Caco-2 (cell line): ENCODE data around the gene ATP8A2. TPM values are rescaled to one million over a fixed set of nuclear protein-coding genes. Genes with fewer than 3 reads are reported as not detected.

Experiments used
- BruUV-seq: library from RNA; stranded (reverse); fragments of 400-500 nt; replicated peaks from 2 replicates; lab custom pipeline; 2021; lab: Mats Ljungman, UMichigan
- CTCF ChIA-PET: fragments of 300-600 bp; sonication (Branson Sonifier 250); formaldehyde crosslinking; loops from one replicate; lab custom pipeline; 2022; ENCODE audit warnings: antibody characterized with exemption; lab: Charles Lee
- POLR2A ChIA-PET: fragments of 300-600 bp; sonication (Branson Sonifier 250); formaldehyde crosslinking; loops from one replicate; lab custom pipeline; 2022; ENCODE audit warnings: antibody characterized with exemption; lab: Charles Lee
- DNase-seq, 2 experiments: peaks; one replicate each; pipeline versions ENCODE4 v3.0.0 to v3.0.0-alpha.2; 2020 to 2022
- H3K27me3 ChIP-seq: replicated peaks from 2 replicates; pipeline ENCODE4 v1.6.0; 2011; ENCODE audit warnings: low read length; ENCODE audit not compliant: control insufficient read depth, insufficient read depth
- H3K36me3 ChIP-seq: 2 replicates; pipeline ENCODE4 v1.5.1; 2011; ENCODE audit warnings: low read length; ENCODE audit not compliant: control insufficient read depth, insufficient read depth
- H3K4me1 ChIP-seq: fragments of 250-450 bp; sonication (Bioruptor Pico); 2 replicates; pipeline ENCODE4 v1.5.1; 2020; ENCODE audit warnings: mild to moderate bottlenecking
- H3K4me3 ChIP-seq: 2 replicates; pipeline ENCODE4 v1.5.1; 2011; ENCODE audit warnings: low read depth, mild to moderate bottlenecking, control low read depth, low read length
- H3K9me3 ChIP-seq: fragments of 250-450 bp; sonication (Bioruptor Pico); 2 replicates; pipeline ENCODE4 v1.5.1; 2020; ENCODE audit warnings: mild to moderate bottlenecking, moderate library complexity
- H3K27ac Mint-ChIP-seq: one replicate; pipeline ENCODE4 v1.8.0; 2022; ENCODE audit warnings: mixed read lengths; ENCODE audit not compliant: unreplicated experiment
- H3K27me3 Mint-ChIP-seq: one replicate; pipeline ENCODE4 v1.8.0; 2022; ENCODE audit warnings: mixed read lengths; ENCODE audit not compliant: insufficient read depth, unreplicated experiment
- H3K36me3 Mint-ChIP-seq: one replicate; pipeline ENCODE4 v1.8.0; 2022; ENCODE audit warnings: mild to moderate bottlenecking, mixed read lengths; ENCODE audit not compliant: insufficient read depth, unreplicated experiment
- H3K4me1 Mint-ChIP-seq: one replicate; pipeline ENCODE4 v1.8.0; 2022; ENCODE audit warnings: low read depth, mixed read lengths; ENCODE audit not compliant: unreplicated experiment
- H3K4me3 Mint-ChIP-seq: one replicate; pipeline ENCODE4 v1.8.0; 2022; ENCODE audit warnings: mild to moderate bottlenecking, moderate library complexity, mixed read lengths; ENCODE audit not compliant: unreplicated experiment
- H3K9me3 Mint-ChIP-seq: one replicate; pipeline ENCODE4 v1.8.0; 2022; ENCODE audit warnings: mixed read lengths; ENCODE audit not compliant: unreplicated experiment
- CTCF ChIP-seq, 2 experiments: fragments of 200-600 bp in 1 of 2; IDR thresholded peaks; 1 replicate in 1 of 2; 2 replicates in 1 of 2; pipeline versions ENCODE4 v1.5.1 to v1.8.0; 2011 to 2022; ENCODE audit warnings: antibody characterized with exemption in 1 of 2, control low read depth in 1 of 2, inconsistent platforms in 1 of 2, low read depth in 1 of 2, low read length in 1 of 2, mild to moderate bottlenecking in 1 of 2, moderate library complexity in 1 of 2; ENCODE audit not compliant: insufficient read depth in 1 of 2, severe bottlenecking in 1 of 2, unreplicated experiment in 1 of 2
- intact Hi-C: fragments of 100-400 bp; cut with micrococcal nuclease; formaldehyde crosslinking; loops from one replicate; pipeline ENCODE4 v1.10.0; 2022; ENCODE audit not compliant: unreplicated experiment
- total RNA-seq: library from RNA; stranded (reverse); gene quantifications from 2 replicates; pipeline ENCODE4 v1.2.3, GENCODE V29; 2022

Gene ATP8A2
- total RNA-seq, 1 experiment from 2014 or later, result 0.05 TPM

GRCh38 chr13:26025196-26025595 is 653.4 kb downstream of the ATP8A2 start:
- peaks cover 3% of the 10 kb centered on the region for H3K27me3 Mint-ChIP-seq
- H3K9me3 Mint-ChIP-seq, result peaks cover 1% of the 10 kb centered on the region
- no peak overlapping the region for H3K27ac Mint-ChIP-seq
- H3K36me3 Mint-ChIP-seq, result peaks cover 4% of the 10 kb centered on the region
- Histone ChIP-seq H3K9me3 (no peaks in the 10 kb centered on the region), H3K27me3 (no peaks in the 10 kb centered on the region), H3K4me1 (peaks cover 17% of the 10 kb centered on the region), H3K4me3 (no peak overlapping the region), H3K36me3 (no peaks in the 10 kb centered on the region)
- H3K4me3 Mint-ChIP-seq, result no peak overlapping the region
- peaks cover 37% of the 10 kb centered on the region for H3K4me1 Mint-ChIP-seq
- no peak for DNase-seq
- CTCF ChIA-PET, result no interaction called here
- POLR2A ChIA-PET, result no interaction called here
- TF ChIP-seq CTCF (IDR thresholded peaks at IDR 0.05; ENCODE audit: insufficient read depth in 1 of 2, low read depth in 1 of 2, low read length in 1 of 2, severe bottlenecking in 1 of 2, unreplicated experiment in 1 of 2), result no peak
- no TSS peak for BruUV-seq
- intact Hi-C loops, result no loop called here

- Histone ChIP-seq H3K36me3 (no peaks in the 10 kb centered on the region), H3K9me3 (no peaks in the 10 kb centered on the region), H3K4me3 (no peak overlapping the region), H3K27me3 (no peaks in the 10 kb centered on the region), H3K4me1 (peaks cover 17% of the 10 kb centered on the region)
- intact Hi-C loops, result no loop called here
- H3K36me3 Mint-ChIP-seq, result peaks cover under 1% of the 10 kb centered on the region
- H3K27me3 Mint-ChIP-seq, result peaks cover under 1% of the 10 kb centered on the region
- CTCF ChIA-PET, result no interaction called here
- peaks cover 41% of the 10 kb centered on the region for H3K4me1 Mint-ChIP-seq
- no peak for DNase-seq
- BruUV-seq, result no TSS peak
- POLR2A ChIA-PET, result no interaction called here
- no peak overlapping the region for H3K27ac Mint-ChIP-seq
- H3K4me3 Mint-ChIP-seq, result no peak overlapping the region
- TF ChIP-seq CTCF (IDR thresholded peaks at IDR 0.05; ENCODE audit: insufficient read depth in 1 of 2, low read depth in 1 of 2, low read length in 1 of 2, severe bottlenecking in 1 of 2, unreplicated experiment in 1 of 2), result no peak
- peaks cover 7% of the 10 kb centered on the region for H3K9me3 Mint-ChIP-seq
These were observed 654.0 kb downstream of the ATP8A2 start for GRCh38 chr13:26025771-26026170.

GRCh38 chr13:26026211-26026610 is 654.4 kb downstream of the ATP8A2 start:
- H3K27me3 ChIP-seq, result no peaks in the 10 kb centered on the region
- no peak for TF ChIP-seq CTCF (IDR thresholded peaks at IDR 0.05; ENCODE audit: insufficient read depth in 1 of 2, low read depth in 1 of 2, low read length in 1 of 2, severe bottlenecking in 1 of 2, unreplicated experiment in 1 of 2)
- no peak overlapping the region for H3K27ac Mint-ChIP-seq
- CTCF ChIA-PET, result no interaction called here
- no TSS peak for BruUV-seq
- POLR2A ChIA-PET, result no interaction called here
- no peak overlapping the region for H3K4me3 Mint-ChIP-seq
- no peaks in the 10 kb centered on the region; the same call in 1 of the 2 replicates for H3K9me3 ChIP-seq
- peaks cover 17% of the 10 kb centered on the region for H3K4me1 ChIP-seq
- H3K9me3 Mint-ChIP-seq, result peaks cover 11% of the 10 kb centered on the region
- H3K4me3 ChIP-seq, result no peak overlapping the region
- no peaks in the 10 kb centered on the region for H3K27me3 Mint-ChIP-seq
- no peaks in the 10 kb centered on the region for H3K36me3 ChIP-seq
- intact Hi-C loops, result no loop called here
- no peak for DNase-seq
- peaks cover 39% of the 10 kb centered on the region for H3K4me1 Mint-ChIP-seq
- no peaks in the 10 kb centered on the region for H3K36me3 Mint-ChIP-seq
